Endothelial cell of umbilical vein (primary cell): ENCODE data around the gene KRT77.
"Not testable (repeated sequence)": the region's sequence is repeated elsewhere in the genome, so short reads cannot be mapped to it uniquely, and the experiment has no call there.

Experiments
- CTCF ChIP-seq, 2 donors: IDR thresholded peaks; 1 replicate in 1 of 2; 2 replicates in 1 of 2; pipeline ENCODE4 v1.5.1; 2011; ENCODE audit warnings: low read length in 2 of 2, mild to moderate bottlenecking in 2 of 2, moderate library complexity in 2 of 2, control low read depth in 1 of 2, inconsistent platforms in 1 of 2, low read depth in 1 of 2; ENCODE audit not compliant: insufficient read depth in 1 of 2; ENCODE audit errors: extremely low read depth in 1 of 2
- EZH2 ChIP-seq: IDR thresholded peaks from 2 replicates; pipeline ENCODE4 v1.6.1; 2012; ENCODE audit warnings: borderline replicate concordance, low read depth, mild to moderate bottlenecking, moderate library complexity, low read length, inconsistent platforms; ENCODE audit not compliant: severe bottlenecking
- FOS ChIP-seq: IDR thresholded peaks from 2 replicates; pipeline ENCODE4 v1.6.1; 2011; ENCODE audit warnings: mild to moderate bottlenecking, low read length, moderate library complexity, borderline replicate concordance; ENCODE audit not compliant: insufficient read depth
- POLR2A ChIP-seq: IDR thresholded peaks from 2 replicates; pipeline ENCODE4 v1.6.1; 2012; ENCODE audit warnings: low read depth, mild to moderate bottlenecking, control low read depth, low read length

- TF ChIP-seq EZH2; CTCF (IDR thresholded peaks at IDR 0.05; ENCODE audit: extremely low read depth in 1 of 2, insufficient read depth in 1 of 2, low read depth in 1 of 2, low read length in 2 of 2); FOS; POLR2A: not testable (repeated sequence)
Measured at GRCh38 chr12:52669941-52670340, 33.4 kb downstream of the KRT77 start.
